HG03175 (cell line): ENCODE measurements around the gene HOXD11.

Source experiments
- ATAC-seq: cut with Tn5 transposase; IDR thresholded peaks from one replicate; pipeline ENCODE4 v1.9.1; 2021; ENCODE audit warnings: mild to moderate bottlenecking, moderate library complexity; ENCODE audit not compliant: unreplicated experiment

HOXD11 gene

DNA sequence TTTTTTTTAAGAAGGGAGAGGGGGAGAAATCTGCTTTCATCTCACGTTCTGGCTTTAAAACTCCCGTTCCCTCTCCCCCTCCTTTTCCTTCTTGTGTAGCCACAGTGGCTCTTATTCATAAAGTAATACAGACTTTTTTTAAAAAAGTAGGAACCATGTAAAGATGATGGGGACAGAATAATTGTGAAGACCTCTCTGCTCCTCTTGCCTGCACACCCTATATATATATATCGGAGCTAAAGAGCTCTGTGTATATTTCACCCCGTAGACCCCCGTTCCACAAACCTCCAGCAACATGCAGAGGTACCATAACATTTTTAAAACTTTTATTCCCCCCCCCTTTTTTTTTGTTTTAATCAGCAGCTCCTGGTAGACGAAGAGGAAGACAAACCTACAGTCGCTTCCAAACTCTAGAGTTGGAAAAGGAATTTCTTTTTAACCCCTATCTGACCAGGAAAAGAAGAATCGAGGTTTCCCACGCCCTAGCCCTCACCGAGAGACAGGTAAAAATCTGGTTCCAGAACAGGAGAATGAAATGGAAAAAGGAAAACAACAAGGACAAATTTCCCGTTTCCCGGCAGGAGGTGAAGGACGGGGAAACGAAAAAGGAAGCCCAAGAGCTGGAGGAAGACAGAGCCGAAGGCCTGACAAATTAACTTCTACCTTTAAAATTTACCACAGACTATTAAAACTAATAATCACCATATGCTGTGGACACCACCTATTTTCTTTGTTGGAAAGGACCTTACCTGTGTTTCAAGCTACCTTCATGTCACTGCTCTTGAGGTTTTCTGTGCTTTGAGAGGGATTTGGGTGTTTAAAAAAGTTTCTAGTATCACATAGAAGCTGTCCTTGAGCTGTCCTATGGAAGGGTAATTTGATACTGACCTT, 24.1 kb downstream of the HOXD11 start:
- ATAC-seq: no peak

DNA sequence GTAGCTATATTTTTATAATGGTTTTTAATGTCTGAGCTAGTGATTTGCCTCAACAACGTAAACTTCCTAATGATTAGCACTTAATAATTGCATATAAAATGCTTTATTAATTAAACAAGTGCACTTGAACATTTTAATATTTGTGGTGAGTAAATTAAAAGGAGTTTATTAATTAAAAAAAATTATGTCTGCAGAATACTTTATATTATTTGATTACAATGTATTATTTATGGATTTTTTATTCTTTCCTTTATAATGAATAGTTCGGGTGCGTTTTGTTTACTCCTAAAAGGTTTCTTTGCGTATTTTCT, 24.7 kb downstream of the HOXD11 start:
- no peak for ATAC-seq

DNA sequence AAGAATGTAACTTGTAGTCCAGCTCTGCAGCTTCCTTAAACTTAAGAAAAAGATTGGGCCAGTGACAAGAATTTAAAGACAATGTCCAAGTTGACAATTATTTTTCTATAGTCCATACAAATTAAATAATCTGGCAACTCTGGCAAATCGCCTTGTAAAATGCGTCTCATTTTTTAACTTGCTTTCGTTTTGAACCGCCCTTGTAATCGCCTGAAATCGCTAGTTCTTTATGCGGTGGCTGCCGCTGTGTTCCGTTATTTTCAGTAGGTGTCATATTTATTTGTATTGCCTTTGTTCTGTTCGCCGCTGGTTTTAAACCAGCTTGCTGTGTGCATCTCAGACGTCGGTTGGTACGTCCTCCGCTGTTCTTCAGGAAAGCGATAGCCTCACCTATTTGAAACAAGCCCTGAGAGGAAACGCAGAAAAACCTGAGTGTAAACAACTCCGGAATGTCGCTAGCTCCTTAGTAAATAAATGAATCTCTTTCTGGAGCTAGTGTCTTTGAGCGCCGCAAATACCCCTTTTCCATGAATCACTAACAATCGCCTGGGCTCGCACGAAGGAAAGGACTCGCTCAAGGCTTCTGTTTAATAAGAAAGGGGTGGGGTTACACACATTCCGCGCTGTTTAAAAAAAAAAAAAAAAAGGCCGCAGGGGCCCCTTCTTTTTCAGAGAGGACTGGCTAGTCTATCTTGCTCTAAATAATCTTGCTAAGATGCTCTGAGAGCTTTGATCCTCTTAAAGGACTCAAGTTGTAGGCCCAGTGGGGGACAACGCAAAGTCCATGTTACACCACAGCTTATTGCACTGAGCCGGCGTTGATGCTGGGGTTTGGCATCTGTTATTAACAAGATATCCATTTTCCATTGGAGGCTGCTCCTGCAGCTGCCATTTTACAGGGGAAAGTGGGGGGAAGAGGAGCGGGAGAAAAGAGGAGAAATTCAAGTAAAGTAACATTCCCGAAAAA, 25.4 kb downstream of the HOXD11 start:
- no peak for ATAC-seq

DNA sequence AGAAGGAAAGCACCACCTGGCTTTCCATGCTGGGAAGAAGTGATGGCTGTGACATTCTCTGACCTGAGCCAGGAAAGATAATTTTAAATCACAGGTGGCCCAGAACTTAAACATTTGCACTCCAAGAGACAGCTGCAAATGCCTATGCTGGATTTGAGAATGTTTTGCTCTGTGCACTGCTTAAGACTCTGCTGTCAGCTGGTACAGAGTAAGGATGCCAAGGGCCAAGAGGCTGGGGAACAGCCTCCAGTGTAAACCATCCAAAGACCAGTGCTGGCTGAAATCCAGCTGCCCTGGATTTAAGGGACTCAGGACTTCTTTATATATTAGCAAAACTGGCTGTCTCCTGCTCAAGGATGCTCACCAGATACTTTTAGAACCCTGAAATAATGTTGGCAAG, 26.3 kb downstream of the HOXD11 start:
- ATAC-seq: no peak

DNA sequence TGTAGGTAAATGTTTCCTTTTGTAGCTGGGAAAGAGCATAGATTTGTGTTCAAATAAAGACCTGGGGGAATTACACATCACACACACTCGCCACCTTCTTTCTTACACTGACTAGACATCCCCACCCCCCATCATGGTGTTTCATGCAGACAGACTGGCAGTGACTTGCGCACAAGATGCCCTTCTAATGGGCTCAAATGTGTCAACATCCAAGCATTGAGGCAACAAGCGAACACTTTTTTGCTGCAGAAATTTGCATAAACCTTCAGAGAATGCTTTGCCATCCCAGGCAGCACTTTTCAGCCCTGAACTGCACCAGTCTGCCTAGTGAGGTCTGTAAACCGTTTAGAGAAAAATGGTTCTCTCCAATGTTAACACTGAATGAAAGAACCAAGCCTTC, 27.0 kb downstream of the HOXD11 start:
- no peak for ATAC-seq

DNA sequence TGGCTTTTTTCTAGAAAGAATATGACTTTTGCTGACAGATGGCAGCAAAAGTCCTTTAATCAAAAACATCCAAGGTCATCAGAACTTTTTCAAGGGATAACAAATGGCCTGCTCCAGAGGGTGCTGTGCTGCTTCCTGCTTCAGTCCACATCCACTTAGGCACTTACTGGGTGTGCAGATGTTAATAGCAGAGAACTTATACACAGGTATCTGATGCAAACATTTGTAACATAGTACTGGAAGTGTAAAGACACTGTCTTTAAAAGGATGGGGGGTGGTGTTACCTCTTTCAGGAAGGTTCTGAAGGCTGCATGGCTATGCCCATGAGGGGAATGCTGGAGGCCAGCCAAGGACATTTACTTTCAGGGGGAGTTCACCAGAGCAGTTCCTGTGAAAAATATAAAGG, 28.0 kb downstream of the HOXD11 start:
- no peak for ATAC-seq

DNA sequence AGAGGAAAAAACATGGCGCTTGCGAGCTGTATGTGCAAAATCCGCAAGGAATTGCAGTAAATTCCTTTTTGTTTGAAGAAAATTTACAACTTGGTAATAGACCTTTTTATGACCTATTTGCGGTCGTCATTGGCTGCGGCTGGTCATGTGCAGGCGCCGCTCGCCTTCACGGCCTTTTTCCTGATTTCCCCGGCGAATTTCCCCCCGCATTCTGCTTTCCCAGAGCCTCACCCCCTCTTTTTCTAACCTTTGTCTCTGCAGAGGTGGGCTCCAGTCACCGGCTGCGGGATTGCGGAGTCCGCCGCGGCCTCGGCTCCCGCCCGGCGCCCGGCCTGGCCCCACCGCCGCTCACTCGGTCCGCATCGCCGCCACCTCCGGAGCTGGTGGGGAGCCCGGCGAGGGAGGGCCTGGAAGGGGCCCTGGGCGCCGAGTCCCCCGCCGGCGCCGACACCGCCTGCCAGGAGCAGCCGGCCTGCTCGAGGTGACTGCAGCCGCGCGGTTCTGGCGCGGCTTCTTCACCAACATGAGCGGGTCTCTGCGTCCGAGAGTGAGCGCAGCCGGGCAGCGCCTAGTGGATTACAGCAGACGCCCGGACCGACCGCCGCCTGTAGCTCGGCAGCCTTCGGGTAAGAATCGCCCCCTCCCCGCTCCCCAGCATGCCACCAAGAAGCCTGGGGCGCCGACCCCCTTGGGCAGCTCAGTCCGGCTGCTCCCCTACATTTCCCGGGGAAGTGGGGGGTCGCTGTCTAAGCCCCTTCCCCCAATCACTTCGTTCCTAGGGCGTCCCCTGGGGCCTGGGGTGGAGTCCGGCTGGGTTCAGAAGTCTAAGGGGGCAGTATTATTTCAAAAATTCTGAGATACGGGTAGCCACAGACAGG, 29.5 kb downstream of the HOXD11 start:
- ATAC-seq: no peak

DNA sequence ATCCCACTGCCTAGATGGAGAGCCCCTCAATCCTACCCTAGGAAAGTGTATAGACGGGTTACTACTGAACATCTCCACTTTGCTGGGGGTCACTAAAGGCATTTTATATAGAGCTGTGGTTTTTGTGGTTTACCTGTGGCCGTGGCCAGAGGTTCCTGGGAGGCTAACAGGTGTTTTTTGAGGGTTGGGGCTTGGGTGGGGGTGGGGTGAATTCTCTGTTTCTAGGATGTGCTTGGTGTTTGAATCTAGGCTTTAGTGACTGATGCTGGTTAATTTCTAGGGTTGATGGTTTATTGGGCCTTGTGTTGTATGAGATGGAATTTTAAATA, 30.1 kb downstream of the HOXD11 start:
- ATAC-seq: no peak

DNA sequence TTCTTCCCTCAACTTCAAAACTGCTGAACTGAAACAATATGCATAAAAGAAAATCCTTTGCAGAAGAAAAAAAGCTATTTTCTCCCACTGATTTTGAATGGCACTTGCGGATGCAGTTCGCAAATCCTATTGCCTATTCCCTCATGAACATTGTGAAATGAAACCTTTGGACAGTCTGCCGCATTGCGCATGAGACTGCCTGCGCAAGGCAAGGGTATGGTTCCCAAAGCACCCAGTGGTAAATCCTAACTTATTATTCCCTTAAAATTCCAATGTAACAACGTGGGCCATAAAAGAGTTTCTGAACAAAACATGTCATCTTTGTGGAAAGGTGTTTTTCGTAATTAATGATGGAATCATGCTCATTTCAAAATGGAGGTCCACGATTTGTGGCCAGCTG, 30.8 kb downstream of the HOXD11 start:
- no peak for ATAC-seq

DNA sequence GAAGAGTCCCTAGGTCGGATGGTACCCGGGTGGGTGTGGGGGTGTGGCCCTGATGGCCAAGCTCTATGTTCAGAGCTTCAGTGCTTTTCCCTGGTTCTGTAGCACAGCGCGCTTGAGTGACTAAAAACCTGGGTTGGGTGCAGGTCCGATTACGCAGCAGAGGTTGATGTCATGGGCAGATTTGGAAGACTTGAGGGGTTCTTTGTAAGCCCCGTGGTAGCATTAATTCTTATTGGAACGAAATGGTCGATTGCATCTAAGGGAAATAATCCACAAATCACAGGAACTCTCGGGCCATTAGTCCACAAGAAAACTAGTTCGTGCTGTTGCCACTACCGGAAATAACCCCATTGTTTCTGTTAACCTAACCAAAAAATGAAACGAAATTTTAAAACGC, 31.4 kb downstream of the HOXD11 start:
- no peak for ATAC-seq

DNA sequence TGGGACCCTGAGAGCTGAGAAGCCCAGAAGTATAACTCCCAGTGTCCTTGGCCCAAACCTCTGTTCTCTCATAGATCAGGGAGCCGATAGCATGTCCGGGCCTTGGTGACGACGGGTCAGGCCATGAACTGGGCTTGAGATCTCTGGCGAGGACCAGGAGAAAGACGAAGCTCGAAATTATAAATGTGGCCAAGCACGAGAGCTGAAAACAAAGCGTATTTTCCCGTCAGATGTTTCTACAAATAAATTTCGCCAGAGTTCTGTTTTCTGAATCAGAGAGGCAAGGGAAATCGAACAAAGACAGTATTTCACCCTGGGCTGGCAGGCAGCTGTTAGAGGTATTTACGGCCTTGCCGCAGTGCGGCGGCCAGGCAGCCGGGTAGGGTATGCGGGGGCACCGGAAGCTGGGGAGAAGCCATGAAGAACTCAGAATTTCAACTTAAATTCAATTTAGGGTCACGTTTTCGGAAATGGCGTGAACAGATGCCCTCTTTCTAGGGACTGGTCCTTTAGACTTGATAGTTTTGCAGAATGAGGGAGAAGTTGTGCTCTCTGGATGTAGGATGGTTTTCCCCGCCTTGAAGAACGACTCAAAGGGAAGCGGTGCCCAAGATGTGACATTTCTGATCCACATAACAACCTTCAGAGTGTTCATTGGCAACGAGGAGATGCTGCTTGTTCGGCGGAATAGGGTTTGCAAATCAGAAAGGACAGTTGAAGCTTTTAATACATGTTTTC, 32.0 kb downstream of the HOXD11 start:
- no peak for ATAC-seq

DNA sequence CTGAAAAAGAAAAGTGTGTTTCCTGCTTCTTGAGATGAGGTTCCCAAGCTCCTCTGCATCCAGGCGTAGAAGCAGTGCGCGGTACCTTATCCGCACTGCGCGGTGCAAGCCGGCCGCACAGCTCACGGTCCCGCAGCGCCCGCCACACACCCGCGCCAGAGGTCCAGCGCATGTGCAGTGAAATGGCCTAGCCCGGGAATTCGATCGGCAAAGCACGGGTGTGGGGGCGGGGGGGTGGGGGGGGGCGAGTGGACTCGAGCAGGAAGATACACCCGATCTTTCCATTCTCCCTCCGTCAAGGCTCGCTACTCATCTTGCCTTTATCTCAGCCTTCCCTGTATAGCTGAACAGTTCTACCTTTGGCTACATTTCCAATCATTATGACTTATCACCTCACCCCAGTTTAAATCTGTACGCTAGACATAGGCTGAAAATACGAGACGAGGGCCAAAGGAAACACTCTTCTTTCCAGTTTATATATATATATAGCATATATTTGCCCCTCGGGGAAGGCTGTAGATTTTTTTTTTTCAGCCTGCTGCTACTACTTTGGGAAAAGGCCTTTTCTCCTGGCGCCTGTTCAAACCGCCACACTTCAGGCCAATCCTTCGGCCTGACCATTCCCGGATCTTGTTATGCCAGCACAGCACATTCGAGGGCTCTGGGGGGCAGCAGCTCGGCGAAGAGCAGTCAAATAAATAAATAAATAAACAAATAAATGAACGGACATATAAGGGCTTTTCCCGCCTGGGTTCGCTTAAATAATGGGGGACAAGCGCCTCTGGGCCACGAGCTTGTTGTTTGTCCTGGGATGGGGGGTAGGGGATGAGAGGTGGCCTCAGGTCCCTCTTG, 32.8 kb downstream of the HOXD11 start:
- ATAC-seq: no peak

DNA sequence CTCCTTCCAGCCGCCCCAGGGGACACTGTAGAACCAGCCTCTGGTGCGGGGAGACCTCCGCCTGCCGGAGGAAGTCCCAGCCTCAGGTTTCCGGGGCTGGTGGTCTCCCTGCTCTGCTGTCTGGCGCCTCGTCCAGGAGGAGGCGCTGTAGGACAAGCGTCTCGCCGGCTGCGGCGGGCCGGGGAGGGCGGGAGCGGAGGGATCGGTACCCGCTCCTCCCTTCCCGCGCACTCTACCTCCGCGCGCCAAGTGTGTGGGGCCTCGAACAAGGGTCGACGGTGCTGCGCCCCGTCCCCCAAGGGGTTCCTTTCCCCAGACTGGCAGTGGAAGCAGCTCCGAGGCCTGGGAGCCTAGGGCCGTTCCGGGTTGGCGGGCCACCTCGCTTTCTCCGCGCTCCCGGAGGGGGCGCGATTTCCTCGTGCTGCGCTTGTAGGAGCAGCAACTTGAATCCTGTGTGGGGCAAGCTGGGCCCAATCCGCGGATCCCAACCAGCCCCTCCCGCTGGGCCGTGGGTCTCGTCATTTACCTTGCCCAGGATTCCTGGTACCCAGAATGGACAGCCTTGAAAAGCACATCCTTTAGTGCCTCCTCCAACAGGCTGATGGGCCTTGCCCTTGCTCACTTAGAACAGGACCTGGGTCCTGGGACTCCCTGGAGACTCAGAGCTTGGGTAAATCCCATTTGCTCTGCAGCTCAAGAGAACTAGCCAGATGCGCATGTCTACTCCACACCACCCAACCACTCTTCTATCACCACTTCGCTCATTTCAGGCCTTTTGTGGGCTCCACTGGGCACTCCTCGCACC, 33.6 kb downstream of the HOXD11 start:
- peak; percentile 89 for ATAC-seq

DNA sequence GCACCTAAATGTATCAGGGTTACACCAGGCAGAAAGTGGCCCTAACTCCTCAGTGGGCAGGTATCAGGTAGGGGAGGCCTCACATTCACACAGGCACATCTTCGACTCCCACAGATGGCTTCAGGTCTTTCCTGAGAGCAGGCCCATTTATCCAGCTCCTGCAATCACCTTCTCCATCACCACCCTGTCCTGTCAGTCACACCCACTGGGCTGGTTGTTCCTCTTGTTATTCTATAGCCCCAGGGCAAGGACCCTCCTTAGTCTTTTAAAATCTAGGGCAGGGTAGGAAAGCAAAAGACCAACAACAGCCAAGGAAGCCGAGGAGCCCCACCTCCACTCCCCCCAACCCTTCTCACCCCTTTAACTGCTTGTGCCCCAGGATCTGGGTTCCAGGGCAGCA, 35.2 kb downstream of the HOXD11 start:
- no peak for ATAC-seq

DNA sequence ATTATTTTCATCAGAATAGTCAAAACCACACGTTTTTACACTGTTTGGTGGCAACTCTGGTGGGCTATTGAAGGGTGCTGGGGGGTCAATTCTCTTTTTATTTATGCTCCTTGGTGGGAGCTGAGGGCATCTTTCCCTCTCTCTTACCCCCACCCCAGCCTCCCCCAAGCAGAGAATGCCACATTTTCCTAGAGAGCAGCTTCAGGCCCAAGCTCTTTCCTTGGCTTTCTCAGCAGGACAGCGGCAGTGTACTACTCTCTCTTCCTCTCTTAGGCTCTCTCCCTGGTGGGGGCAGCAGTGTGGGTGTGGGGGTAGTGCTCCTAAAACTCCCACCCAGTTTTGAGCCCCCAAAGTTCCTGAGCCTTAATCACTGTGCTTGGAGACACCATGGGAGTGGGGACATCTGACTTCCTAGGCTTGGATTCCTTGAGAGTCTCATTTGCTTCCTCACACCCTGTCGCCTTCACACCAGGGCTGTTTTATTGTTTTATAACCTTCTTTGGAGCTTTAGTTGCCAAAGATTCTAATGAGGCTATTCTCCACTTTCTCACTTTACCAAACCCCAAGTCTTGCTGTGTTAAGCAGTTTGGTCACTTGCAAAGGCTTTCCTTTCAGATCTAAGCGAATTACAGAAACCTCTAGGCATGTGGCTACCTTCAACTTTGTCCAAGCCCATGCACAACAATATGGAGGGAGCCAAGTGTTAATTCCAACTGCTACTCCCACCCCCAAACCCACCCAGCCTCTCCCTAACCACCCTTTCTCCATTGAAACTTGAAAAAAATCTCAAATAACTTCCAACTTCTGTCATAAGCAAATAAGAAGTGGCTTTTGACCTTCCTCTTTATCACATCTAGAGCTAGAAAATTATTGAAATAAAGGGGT, 38.2 kb downstream of the HOXD11 start:
- ATAC-seq: no peak

DNA sequence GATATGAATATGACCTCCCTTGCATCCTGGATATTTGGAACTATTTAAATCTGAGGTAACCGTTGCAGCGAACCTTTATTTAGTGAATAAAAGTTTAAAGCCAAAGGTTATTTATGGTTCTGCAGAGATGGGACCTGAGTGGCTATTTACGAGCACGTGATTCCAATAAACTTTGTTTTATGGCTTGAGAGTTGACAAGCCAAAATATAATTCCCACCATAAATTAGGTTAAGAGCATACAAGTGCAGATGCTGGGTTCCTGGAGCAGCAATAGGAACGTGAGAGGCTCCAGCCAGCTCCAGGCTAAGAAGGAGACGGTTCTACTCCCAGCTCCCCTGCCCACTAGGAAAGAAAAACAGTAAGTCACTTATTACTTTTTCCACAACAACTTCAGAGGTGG, 39.0 kb downstream of the HOXD11 start:
- no peak for ATAC-seq

DNA sequence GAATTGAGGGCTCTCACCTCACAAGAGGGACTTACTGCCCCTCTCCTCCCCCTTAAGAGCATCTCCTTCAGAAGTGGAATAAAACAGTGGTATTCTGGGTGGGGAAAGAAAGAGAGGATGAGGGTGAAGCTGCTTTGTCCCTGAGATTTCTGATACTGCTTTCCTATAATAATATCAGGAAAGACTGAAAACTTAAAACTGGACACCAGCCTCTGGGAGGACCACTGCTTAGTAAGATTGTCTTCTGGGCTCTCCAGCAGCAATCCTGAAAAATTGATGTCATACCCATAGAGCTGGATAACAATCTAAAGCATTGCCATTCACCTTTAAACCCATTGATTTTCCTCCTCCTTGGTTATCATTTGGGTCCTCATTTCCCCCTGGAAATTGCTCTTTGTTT, 39.6 kb downstream of the HOXD11 start:
- no peak for ATAC-seq
